ENCODE data around the gene TAGLN.

TAGLN gene

GRCh38 chr11:117197516-117198456, 1.4 kb upstream of the TAGLN start:
- TF ChIP-seq CTCF (IDR thresholded peaks at IDR 0.05; ENCODE audit: low read depth, low read length) = peak; percentile 35
- no peak for DNase-seq (ENCODE audit: extremely low read depth, low read depth)

GRCh38 chr11:117198613-117199012, 557 bp upstream of the TAGLN start:
- no peak for DNase-seq (ENCODE audit: extremely low read depth, low read depth)
- no peak for TF ChIP-seq CTCF (IDR thresholded peaks at IDR 0.05; ENCODE audit: low read depth, low read length)

- DNase-seq (ENCODE audit: extremely low read depth, low read depth) = no peak
- TF ChIP-seq CTCF (IDR thresholded peaks at IDR 0.05; ENCODE audit: low read depth, low read length) = no peak
Measured at GRCh38 chr11:117199916-117200812, 994 bp downstream of the TAGLN start.

- DNase-seq (ENCODE audit: extremely low read depth, low read depth) = no peak
- no peak for TF ChIP-seq CTCF (IDR thresholded peaks at IDR 0.05; ENCODE audit: low read depth, low read length)
Measured at GRCh38 chr11:117200813-117201657, 1.9 kb downstream of the TAGLN start.

- DNase-seq (ENCODE audit: extremely low read depth, low read depth) = no peak
- no peak for TF ChIP-seq CTCF (IDR thresholded peaks at IDR 0.05; ENCODE audit: low read depth, low read length)
Measured at GRCh38 chr11:117201658-117202305, 2.6 kb downstream of the TAGLN start.

- DNase-seq (ENCODE audit: extremely low read depth, low read depth) = no peak
- TF ChIP-seq CTCF (IDR thresholded peaks at IDR 0.05; ENCODE audit: low read depth, low read length) = no peak
Measured at GRCh38 chr11:117202386-117203068, 3.4 kb downstream of the TAGLN start.
